Endothelial cell of umbilical vein (primary cell): ENCODE results near the gene BCAR1. TPM values are rescaled to one million over a fixed set of nuclear protein-coding genes. Genes with fewer than 3 reads are reported as not detected.

Experiments
- BruUV-seq: library from RNA; stranded (reverse); fragments of 400-500 nt; replicated peaks from 2 replicates; lab custom pipeline; 2021; lab: Mats Ljungman, UMichigan
- CTCF ChIA-PET: fragments of 300-600, 350-600 bp; sonication (Branson Sonifier 250); formaldehyde crosslinking; loops from one replicate; lab custom pipeline; 2021; ENCODE audit warnings: antibody characterized with exemption, inconsistent platforms; lab: Charles Lee
- POLR2A ChIA-PET: fragments of 300-600, 350-600 bp; sonication (Branson Sonifier 250); formaldehyde crosslinking; loops from one replicate; lab custom pipeline; 2021; ENCODE audit warnings: antibody characterized with exemption, inconsistent platforms; lab: Charles Lee
- DNase-seq: peaks from one replicate; pipeline ENCODE4 v3.0.0-alpha.2; 2011; ENCODE audit warnings: low read depth, low spot score
- FAIRE-seq: peaks from 2 replicates; lab custom pipeline; 2011; peaks lifted over from hg19 to GRCh38; lab: Jason Lieb, UNC
- H2AFZ ChIP-seq: 2 replicates; pipeline ENCODE4 v1.6.0; 2012; ENCODE audit warnings: low read depth, low read length, control low read depth, inconsistent platforms
- H3K27ac ChIP-seq: 2 replicates; pipeline ENCODE4 v1.5.1; 2011; ENCODE audit warnings: low read depth, mild to moderate bottlenecking, control low read depth, low read length, moderate library complexity; ENCODE audit not compliant: insufficient read depth
- H3K27me3 ChIP-seq, 2 experiments: 2 replicates each; pipeline versions ENCODE4 v1.6.0 to v1.6.1; 2011; ENCODE audit warnings: low read length in 2 of 2, mixed read lengths in 1 of 2; ENCODE audit not compliant: control insufficient read depth in 2 of 2, insufficient read depth in 2 of 2
- H3K36me3 ChIP-seq, 2 experiments: 2 replicates in 1 of 2; 3 replicates in 1 of 2; pipeline ENCODE4 v1.5.1; 2011; ENCODE audit warnings: low read length in 2 of 2, mild to moderate bottlenecking in 1 of 2, moderate library complexity in 1 of 2; ENCODE audit not compliant: control insufficient read depth in 2 of 2, insufficient read depth in 2 of 2; ENCODE audit errors: extremely low read depth in 1 of 2
- H3K4me1 ChIP-seq: 3 replicates; pipeline ENCODE4 v1.5.1; 2011; ENCODE audit warnings: mild to moderate bottlenecking, low read length; ENCODE audit not compliant: control insufficient read depth, insufficient read depth; ENCODE audit errors: extremely low read depth
- H3K4me2 ChIP-seq: 2 replicates; pipeline ENCODE4 v1.6.1; 2011; ENCODE audit warnings: low read length, control low read depth, mixed read lengths; ENCODE audit not compliant: insufficient read depth
- H3K4me3 ChIP-seq, 3 experiments: fragments of 200-600 bp in 1 of 3; sonication (generic), shearing (Covaris generic) in 1 of 3; replicated peaks in 1 of 3; 2 replicates each; pipeline ENCODE4 v1.5.1; 2011 to 2016; ENCODE audit warnings: control low read depth in 3 of 3, low read length in 3 of 3, mild to moderate bottlenecking in 2 of 3, inconsistent platforms in 1 of 3, low read depth in 1 of 3, moderate library complexity in 1 of 3; ENCODE audit not compliant: insufficient read depth in 1 of 3
- H3K79me2 ChIP-seq: 2 replicates; pipeline ENCODE4 v1.6.0; 2012; ENCODE audit warnings: low read length, inconsistent platforms; ENCODE audit not compliant: control insufficient read depth, insufficient read depth
- H3K9ac ChIP-seq: replicated peaks from 2 replicates; pipeline ENCODE3; 2011; ENCODE audit warnings: low read length, control low read depth; ENCODE audit not compliant: insufficient read depth; ENCODE audit errors: extremely low read depth
- H3K9me1 ChIP-seq: replicated peaks from 3 replicates; pipeline ENCODE4 v1.6.0; 2011; ENCODE audit warnings: mild to moderate bottlenecking, low read length; ENCODE audit not compliant: control insufficient read depth, insufficient read depth; ENCODE audit errors: extremely low read depth
- H3K9me3 ChIP-seq: replicated peaks from 2 replicates; pipeline ENCODE4 v1.5.1; 2012; ENCODE audit warnings: low read length, inconsistent platforms; ENCODE audit not compliant: control insufficient read depth, insufficient read depth
- H4K20me1 ChIP-seq: replicated peaks from 2 replicates; pipeline ENCODE3; 2011; ENCODE audit warnings: mild to moderate bottlenecking, low read length; ENCODE audit not compliant: control insufficient read depth, insufficient read depth; ENCODE audit errors: extremely low read depth
- CTCF ChIP-seq, 2 donors: IDR thresholded peaks; 1 replicate in 1 of 2; 2 replicates in 1 of 2; pipeline ENCODE4 v1.5.1; 2011; ENCODE audit warnings: low read length in 2 of 2, mild to moderate bottlenecking in 2 of 2, moderate library complexity in 2 of 2, control low read depth in 1 of 2, inconsistent platforms in 1 of 2, low read depth in 1 of 2; ENCODE audit not compliant: insufficient read depth in 1 of 2; ENCODE audit errors: extremely low read depth in 1 of 2
- EZH2 ChIP-seq: IDR thresholded peaks from 2 replicates; pipeline ENCODE4 v1.6.1; 2012; ENCODE audit warnings: borderline replicate concordance, low read depth, mild to moderate bottlenecking, moderate library complexity, low read length, inconsistent platforms; ENCODE audit not compliant: severe bottlenecking
- FOS ChIP-seq: IDR thresholded peaks from 2 replicates; pipeline ENCODE4 v1.6.1; 2011; ENCODE audit warnings: mild to moderate bottlenecking, low read length, moderate library complexity, borderline replicate concordance; ENCODE audit not compliant: insufficient read depth
- GATA2 ChIP-seq: IDR thresholded peaks from 2 replicates; pipeline ENCODE4 v1.7.0; 2011; ENCODE audit warnings: low read depth, mild to moderate bottlenecking, moderate library complexity, mixed read lengths, low read length; ENCODE audit not compliant: insufficient read length, insufficient read depth
- JUN ChIP-seq: IDR thresholded peaks from 2 replicates; pipeline ENCODE4 v1.6.1; 2011; ENCODE audit warnings: borderline replicate concordance, low read depth; ENCODE audit not compliant: insufficient read length, insufficient read depth
- MAX ChIP-seq: IDR thresholded peaks from 2 replicates; pipeline ENCODE4 v1.6.1; 2011; ENCODE audit not compliant: insufficient read depth, insufficient read length
- MYC ChIP-seq: IDR thresholded peaks from one replicate; pipeline ENCODE4 v1.6.1; 2011; ENCODE audit warnings: mild to moderate bottlenecking, low read depth, low read length
- POLR2A ChIP-seq: IDR thresholded peaks from 2 replicates; pipeline ENCODE4 v1.6.1; 2012; ENCODE audit warnings: low read depth, mild to moderate bottlenecking, control low read depth, low read length
- POLR2AphosphoS5 ChIP-seq: IDR thresholded peaks from 2 replicates; pipeline ENCODE4 v1.6.1; 2012; ENCODE audit warnings: low read depth, mild to moderate bottlenecking, control low read depth, low read length, moderate library complexity; ENCODE audit not compliant: insufficient read depth
- dilution Hi-C: fragments of 300-500 bp; cut with MboI; formaldehyde crosslinking; loops from one replicate; pipeline ENCODE4 v1.15.0; 2019; ENCODE audit warnings: low sequenced_read_pairs; ENCODE audit not compliant: extremely low pct_ligation_motif_present
- intact Hi-C: fragments of 100-400 bp; cut with micrococcal nuclease; formaldehyde crosslinking; loops from one replicate; pipeline ENCODE4 v1.10.0; 2022
- polyA plus RNA-seq, 4 experiments: library from polyadenylated mRNA; depleted of rRNA in 3 of 4; stranded (reverse) in 3 of 4; unstranded in 1 of 4; fragments of >200 nt; gene quantifications; 2 replicates each; pipeline versions ENCODE4 v1.2.1 to v1.2.3, GENCODE V29; 2011 to 2012; ENCODE audit warnings: missing spikeins in 1 of 4
- total RNA-seq: library from RNA; stranded (reverse); gene quantifications from 2 replicates; pipeline ENCODE4 v1.2.3, GENCODE V29; 2021

Gene BCAR1
- total and polyA plus RNA-seq, 2 donors (not counting 3 experiments of a cell fraction or from before 2014, with no cell fraction given), result 171 to 267 TPM

- Histone ChIP-seq H3K27ac (no peak overlapping the region), H2AFZ (no peak overlapping the region), H3K4me3 (no peak overlapping the region), H3K4me1 (peaks cover 4% of the 10 kb centered on the region), H3K9me1 (no peaks in the 10 kb centered on the region), H3K36me3 (no peaks in the 10 kb centered on the region), H3K9ac (no peak overlapping the region), H4K20me1 (no peaks in the 10 kb centered on the region), H3K4me2 (no peak overlapping the region), H3K79me2 (no peaks in the 10 kb centered on the region), H3K27me3 (peaks cover 5 to 7% of the 10 kb centered on the region in 2 experiments), H3K9me3 (no peaks in the 10 kb centered on the region)
- ChIA-PET CTCF (interaction anchor here (1.0 to 7.9 kb wide), 3 partner anchors 201 to 371 kb away, joined by 3 to 186 read pairs (median 3); no protein-coding TSS in a partner anchor), POLR2A (interaction anchor here (0.6 kb wide), 1 partner anchor 79 kb away, joined by 3 read pairs; no protein-coding TSS in a partner anchor)
- intact Hi-C loops (no loop called here), dilution Hi-C loops (no loop called here)
- FAIRE-seq (no peak), DNase-seq (no peak)
- BruUV-seq, result no TSS peak
- no peak for TF ChIP-seq FOS
- no peak for TF ChIP-seq CTCF (IDR thresholded peaks at IDR 0.05; ENCODE audit: extremely low read depth in 1 of 2, insufficient read depth in 1 of 2, low read depth in 1 of 2, low read length in 2 of 2)
- TF ChIP-seq MAX, result no peak
- no peak for TF ChIP-seq POLR2AphosphoS5
- TF ChIP-seq JUN, result no peak
- no peak for TF ChIP-seq EZH2
- no peak for TF ChIP-seq POLR2A
- no peak for TF ChIP-seq MYC
- TF ChIP-seq GATA2, result no peak
Observed at GRCh38 chr16:75202069-75202590, 49.3 kb downstream of the BCAR1 start.
